ENCODE results near the gene TTLL7.

GRCh38 chr1:84008631-84009030 lies 9.7 kb upstream of the TTLL7 start:
- TF ChIP-seq CTCF (optimal IDR thresholded peaks at IDR 0.05 in 1 of 3, IDR thresholded peaks at IDR 0.05 in 1 of 3, conservative IDR thresholded peaks at IDR 0.05 in 1 of 3; ENCODE audit: extremely low read depth in 1 of 3, insufficient read depth in 2 of 3, low read length in 3 of 3) (no peak), EZH2 (IDR thresholded peaks at IDR 0.05; ENCODE audit: low read length) (no peak)
